Activated naive CD4-positive, alpha-beta T cell treated with Interleukin-2 at 50 U/mL for 16 hours (primary cell): ENCODE results near the gene GFPT2.

Source experiments
- DNase-seq: peaks from one replicate; pipeline ENCODE4 v3.0.0-alpha.2; 2020

Gene GFPT2

GRCh38 chr5:180353048-180353979 lies at the start of gene GFPT2:
TSS of gene GFPT2 (minus strand) at chr5:180353336. CDS start at chr5:180353217, 119 bp downstream.
- peak; percentile 78 for DNase-seq

- no peak for DNase-seq
Observed at GRCh38 chr5:180402716-180403115, 49.6 kb upstream of the GFPT2 start.

DNA sequence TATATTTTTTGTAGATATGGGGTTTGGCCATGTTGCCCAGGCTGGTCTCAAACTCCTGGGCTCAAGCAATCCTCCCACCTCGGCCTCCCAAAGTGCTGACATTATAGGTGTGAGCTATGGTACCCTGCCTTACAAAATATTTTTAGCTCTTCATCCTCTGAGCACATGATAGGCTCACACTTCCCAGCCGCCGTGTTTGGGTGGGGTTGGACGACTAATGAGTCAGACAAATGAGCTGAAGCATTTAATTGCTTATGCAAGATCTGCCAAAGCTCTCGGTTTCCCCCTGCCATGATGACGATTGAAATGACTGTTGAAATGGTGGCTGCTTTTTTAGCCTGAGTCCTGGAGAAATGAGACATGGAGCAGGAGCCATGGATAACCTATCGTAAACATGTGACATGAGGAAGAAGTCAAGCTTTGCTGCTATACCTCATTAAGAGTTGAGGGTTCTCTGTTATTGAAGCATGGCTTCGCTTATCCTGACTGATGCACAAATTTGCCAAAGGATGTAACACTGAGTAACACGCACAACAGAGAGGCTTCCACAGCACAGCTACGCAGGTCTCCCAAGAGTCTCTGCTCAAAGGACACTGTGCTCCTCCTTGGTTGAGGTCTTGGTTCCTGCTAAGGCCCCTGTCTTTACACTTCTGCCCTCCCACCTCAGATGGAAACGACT lies 48.2 kb upstream of the GFPT2 start:
- no peak for DNase-seq

GRCh38 chr5:180400416-180400815 lies 47.3 kb upstream of the GFPT2 start:
- DNase-seq: no peak

GRCh38 chr5:180399401-180400215 lies 46.5 kb upstream of the GFPT2 start:
- DNase-seq: no peak

- DNase-seq: no peak
Observed at GRCh38 chr5:180396926-180397325, 43.8 kb upstream of the GFPT2 start.

- no peak for DNase-seq
Observed at GRCh38 chr5:180395540-180396274, 42.6 kb upstream of the GFPT2 start.

- DNase-seq: no peak
Observed at GRCh38 chr5:180394031-180394636, 41.0 kb upstream of the GFPT2 start.

DNA sequence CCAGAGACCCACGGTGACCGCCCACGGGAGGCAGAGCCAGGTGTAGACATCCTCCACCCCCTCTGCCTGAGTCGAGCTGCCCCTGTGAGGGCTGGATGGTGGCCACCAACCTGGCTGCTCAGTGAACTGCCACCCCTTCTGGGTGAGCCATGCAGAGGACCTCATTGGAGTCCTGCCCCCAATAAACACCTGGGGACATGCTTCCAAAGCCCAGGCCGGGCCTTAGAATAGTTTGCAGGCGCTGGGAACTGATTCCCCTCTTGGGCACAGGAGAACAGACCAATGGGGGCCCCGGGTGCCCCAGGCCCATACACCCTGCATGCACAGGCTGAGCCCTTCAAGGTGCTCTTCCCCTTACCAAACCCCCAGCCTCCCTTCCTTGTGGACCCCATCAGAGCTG lies 38.1 kb upstream of the GFPT2 start:
- DNase-seq: no peak

DNA sequence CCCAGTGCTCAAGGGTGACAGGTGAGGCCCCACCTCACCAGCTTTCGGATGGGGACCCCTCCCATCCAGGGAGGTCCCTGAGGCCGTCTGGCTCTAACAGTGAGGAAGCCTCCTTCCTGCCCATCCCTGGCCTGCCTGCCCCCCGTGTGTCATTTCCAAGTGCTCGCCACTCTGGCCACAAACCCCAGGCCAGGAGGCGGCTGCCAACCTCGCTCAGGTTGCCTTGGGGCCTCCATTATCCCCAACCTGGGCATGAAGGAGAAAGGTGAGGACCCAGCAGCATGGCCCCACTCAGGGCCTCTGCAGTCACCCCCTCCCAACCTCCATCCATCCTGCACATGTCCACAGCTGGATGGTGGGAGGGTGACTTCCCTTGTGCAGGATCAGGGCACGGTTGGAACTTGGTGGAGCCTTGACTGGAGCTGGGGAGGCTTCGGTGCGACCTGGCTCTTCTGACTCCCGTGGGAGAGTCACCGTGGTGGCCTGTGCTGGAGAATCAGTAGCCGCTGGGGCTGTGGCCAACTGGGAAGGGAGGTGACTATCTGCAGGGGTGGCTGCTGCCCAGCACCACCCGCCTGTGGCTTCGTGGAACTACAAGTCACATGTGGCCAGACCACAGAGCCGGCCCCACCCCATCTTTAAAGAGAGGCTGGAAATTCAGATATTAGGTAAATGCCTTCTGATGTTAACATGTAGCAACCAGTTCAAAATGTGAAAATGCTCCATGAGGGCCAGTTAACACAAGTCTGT lies 37.5 kb upstream of the GFPT2 start:
- no peak for DNase-seq

GRCh38 chr5:180389252-180390101 lies 36.3 kb upstream of the GFPT2 start:
- no peak for DNase-seq

- DNase-seq: no peak
Observed at GRCh38 chr5:180387798-180388197, 34.7 kb upstream of the GFPT2 start.

GRCh38 chr5:180382926-180383325 lies 29.8 kb upstream of the GFPT2 start:
- no peak for DNase-seq

DNA sequence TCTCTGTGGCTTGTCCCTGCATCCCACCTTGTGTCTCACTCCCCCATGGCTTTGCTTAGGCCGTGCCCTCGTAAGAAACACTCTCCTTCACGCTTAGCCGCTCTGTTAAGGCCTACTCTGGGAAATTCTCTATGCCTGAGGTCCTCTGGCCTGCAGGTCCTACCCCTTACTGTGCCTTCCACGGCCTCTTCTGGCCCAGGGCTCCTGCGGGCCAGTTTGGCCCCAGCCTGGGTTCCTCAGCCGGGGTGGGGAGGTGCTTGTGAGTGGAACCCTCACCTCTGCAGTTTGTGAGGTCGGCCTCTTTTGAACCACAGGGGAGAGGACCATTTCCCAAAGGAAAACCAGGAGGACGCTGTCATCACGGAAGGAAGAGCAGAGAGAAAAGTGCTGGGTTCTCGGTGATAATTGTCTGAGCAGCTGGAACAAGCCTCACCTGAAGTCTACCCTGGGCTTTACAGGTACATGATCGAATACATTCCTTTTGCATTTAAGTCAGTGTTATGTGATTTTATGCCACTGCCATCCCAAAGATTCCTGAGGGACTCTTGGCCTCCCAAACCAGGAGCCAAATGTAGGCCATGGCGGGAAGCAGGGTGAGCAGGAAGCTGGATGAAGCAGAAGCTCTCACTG lies 28.8 kb upstream of the GFPT2 start:
- DNase-seq: no peak

DNA sequence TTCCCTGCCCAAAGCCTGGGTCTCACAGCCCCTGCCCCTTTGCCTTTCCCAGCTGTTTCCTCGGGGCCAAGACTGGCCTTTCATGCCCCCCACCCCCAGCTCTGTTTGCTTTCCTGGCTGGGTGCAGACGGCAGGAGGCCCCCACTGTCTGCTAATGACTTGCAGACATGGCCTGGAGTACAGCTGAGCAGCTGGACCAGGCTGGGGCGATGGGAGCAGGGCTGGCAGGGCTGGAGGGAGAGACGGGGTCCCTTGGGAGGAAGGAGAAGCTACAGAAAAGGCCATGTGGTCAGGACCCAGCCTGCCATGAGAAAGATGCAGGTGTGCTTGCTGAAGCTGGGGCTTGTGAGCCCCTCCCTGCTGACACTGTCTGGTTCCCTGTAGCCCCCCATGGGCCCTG lies 28.3 kb upstream of the GFPT2 start:
- DNase-seq: no peak

DNA sequence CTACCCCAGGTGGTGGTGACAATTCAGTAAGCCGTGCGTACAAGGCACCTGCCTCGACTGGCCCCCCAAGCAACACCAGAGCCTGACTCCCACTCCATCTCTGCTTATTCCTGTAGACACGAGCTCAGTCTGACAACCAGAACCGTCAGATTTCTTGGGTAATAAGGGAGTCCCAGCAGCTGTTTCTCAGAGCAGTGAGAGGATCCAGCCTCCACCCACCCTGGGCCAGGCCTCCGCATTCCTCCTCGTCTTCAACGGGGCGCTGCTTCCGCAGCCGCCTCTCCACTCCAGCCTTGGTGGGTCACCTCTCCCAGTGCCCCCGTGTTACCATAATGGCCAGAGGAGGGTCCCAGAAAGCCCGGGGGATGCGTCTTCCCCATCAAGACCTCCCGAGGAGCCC lies 27.7 kb upstream of the GFPT2 start:
- no peak for DNase-seq

DNA sequence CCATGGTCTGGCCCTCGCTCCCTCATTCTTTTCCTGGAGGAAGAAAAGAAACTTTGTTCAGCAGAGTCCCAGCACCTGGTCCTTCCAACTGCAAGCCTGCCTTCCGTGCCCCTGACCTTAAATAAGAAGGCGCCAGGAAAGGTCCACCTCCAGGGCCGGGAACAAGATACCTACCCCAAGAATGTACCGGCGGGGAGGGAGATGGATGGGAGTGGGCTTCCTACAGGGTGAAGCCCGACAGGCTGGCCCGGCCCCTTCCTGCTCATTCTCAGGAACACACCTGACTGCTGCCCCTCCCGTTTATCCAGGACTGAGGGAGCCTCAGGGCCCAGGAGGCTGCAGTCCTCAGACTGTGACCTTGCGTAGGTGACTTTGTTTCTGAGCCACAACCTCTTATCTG lies 27.3 kb upstream of the GFPT2 start:
- DNase-seq: no peak

DNA sequence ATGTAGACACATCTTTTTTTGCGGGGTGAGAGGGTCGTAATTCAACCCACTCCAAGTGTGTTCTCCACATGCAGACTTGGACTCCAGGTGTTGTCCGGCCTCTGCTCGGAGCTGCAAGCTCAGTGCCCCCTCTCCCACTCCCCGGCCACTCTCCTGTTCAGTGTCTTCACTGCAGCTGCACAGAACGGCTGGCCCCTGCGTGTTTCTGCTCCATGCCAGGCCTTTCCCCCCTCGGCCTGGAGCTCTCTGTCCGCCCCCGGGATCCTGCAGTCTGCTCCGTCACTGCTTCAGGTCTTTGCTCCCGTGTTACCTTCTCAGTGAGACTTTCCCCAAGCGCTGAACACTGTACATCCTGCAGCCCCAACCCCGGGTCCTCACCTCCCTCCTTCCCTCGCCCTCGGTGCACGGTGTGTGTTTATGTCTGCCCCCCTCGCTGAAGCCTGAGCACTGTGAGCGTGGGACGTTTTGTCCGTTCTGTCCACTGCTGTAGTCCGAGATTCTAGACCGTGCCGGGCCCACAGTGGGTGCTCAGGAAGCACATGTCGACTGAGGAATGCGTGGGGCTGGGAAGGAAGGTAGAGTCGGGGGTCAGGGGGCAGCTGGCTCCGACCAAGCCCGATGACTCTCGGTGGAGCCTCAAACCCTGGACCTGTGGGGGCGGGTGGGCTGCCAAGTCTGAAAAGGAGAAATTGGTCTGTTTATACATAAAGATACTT lies 26.4 kb upstream of the GFPT2 start:
- DNase-seq: no peak
